GM12875 (cell line): ENCODE measurements around the gene ADGRF1.
"Not testable (repeated sequence)": the region's sequence is repeated elsewhere in the genome, so short reads cannot be mapped to it uniquely, and the experiment has no call there.

Source experiments
- H3K4me3 ChIP-seq: one replicate; pipeline ENCODE4 v1.5.1; 2011; ENCODE audit warnings: low read depth, low read length, control low read depth
- TF ChIP-seq, protein P1 (sequence below): IDR thresholded peaks from 2 replicates; pipeline ENCODE4 v1.5.1; 2011; ENCODE audit warnings: low read depth, mild to moderate bottlenecking, control low read depth, inconsistent platforms, low read length, moderate library complexity, borderline replicate concordance; ENCODE audit not compliant: insufficient read depth

The ADGRF1 gene

DNA sequence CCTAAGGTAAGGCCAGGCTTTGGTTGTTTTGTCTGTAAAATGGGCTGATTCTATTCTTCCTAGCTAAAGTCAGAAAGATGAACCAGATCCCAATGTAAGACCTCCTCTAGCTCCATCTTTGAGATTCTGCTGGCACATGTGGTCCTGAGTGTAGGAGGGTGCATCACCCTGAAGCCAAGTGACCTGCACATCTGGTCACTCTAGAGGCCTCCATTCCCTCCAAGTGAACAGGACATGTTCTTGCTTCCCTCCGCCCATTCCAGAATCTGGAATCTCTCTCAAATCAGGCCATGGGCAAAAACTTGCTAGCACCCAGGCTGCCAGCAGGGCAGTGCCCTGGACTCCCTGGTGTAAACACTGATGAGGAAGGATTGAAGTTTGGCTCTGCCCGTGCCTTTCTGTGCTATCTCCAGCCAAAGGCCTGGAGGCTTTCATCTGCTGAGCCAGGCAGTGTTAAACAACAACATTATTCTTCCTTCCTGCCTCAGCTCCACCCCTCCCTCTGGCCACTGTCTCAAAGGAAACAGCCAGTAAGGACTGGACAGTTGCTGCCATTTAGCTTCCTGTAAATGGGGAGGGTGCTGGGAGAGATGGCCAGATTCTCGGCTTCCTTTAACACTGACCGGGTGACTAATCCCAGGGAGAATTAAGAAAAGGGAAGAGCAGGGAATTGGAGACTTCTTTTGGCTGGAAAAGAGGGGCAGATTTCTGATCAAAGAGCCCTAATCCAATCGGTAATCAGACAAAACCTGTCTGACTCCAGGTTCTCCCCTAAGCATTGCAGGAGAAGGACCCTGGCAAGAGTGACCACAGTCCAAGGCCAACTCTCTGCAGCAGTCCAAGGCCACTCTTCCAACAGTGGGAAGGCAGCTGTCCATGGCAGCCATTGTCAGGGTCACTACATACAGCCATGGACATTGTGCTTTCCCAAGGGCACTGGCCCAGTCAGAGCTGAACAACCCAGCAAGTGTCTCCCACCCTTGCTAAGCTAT is 19.5 kb upstream of the ADGRF1 start:
- no peak overlapping the region for H3K4me3 ChIP-seq
- TF ChIP-seq, protein P1, sequence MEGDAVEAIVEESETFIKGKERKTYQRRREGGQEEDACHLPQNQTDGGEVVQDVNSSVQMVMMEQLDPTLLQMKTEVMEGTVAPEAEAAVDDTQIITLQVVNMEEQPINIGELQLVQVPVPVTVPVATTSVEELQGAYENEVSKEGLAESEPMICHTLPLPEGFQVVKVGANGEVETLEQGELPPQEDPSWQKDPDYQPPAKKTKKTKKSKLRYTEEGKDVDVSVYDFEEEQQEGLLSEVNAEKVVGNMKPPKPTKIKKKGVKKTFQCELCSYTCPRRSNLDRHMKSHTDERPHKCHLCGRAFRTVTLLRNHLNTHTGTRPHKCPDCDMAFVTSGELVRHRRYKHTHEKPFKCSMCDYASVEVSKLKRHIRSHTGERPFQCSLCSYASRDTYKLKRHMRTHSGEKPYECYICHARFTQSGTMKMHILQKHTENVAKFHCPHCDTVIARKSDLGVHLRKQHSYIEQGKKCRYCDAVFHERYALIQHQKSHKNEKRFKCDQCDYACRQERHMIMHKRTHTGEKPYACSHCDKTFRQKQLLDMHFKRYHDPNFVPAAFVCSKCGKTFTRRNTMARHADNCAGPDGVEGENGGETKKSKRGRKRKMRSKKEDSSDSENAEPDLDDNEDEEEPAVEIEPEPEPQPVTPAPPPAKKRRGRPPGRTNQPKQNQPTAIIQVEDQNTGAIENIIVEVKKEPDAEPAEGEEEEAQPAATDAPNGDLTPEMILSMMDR: no peak

DNA sequence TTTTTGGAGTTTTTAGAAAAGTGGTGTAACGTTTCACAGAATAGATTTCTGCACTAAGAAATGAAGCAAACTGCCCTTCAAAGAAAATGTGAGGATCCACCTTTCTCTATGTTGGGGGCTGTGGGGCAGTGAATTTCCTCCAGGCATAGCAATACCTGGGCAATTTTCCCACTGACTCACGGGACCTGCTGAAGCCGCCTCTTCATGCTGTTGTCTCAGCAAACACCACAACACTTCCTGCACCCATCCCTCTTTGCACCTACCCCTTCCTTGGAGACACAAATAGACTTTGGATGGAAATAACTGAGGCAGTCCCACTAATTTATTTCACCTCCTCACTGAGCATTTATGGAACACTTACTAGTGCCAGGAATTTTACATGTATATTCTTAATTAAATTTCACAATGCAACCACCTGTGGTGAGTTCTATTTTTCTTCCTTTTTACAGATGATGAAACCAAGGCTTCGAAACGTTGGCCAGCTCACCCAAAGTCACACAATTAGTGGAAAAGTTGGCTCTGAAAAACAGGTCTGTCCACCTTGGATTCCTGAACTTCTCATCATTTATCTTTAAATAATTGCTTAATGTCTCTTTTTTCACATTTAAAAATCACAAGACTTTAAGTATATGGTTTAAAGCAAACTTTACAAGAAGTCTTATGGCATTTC is 17.2 kb upstream of the ADGRF1 start:
- TF ChIP-seq, protein P1: no peak

DNA sequence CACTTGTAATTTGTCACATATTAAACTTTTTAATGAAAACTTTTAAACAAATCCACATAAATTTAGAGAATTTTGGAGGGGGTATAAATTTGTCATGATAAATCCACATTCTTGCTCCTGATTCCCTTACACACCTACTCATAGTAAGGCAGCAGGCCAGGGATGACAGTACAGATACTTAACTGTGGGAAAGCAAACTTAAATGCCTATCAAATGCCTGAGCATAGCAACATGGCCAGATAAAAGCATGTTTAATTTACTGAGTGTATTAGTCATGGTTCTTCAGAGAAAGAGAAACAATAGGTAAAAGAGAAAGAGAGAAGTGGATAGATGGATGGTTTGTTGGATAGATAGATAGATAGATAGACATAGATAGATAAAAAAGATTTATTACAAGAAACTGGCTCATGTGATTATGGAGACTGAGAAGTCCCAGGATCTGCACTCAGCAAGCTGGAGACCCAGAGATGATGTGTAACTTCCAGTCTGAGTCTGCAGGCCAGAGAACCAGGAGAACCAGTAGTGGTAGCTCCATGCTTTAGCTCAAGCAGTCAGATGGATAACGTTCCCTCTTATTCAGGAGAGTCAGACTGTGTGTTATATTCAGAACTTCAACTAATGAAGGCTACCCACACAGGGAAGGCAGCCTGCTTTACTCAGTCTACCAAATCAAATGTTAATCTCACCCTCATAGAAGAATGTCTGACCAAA is 15.9 kb upstream of the ADGRF1 start:
- H3K4me3 ChIP-seq: no peak overlapping the region
- TF ChIP-seq, protein P1: no peak

More for the DNA sequence above, 17.2 kb upstream of the ADGRF1 start:
- H3K4me3 ChIP-seq: no peak overlapping the region

DNA sequence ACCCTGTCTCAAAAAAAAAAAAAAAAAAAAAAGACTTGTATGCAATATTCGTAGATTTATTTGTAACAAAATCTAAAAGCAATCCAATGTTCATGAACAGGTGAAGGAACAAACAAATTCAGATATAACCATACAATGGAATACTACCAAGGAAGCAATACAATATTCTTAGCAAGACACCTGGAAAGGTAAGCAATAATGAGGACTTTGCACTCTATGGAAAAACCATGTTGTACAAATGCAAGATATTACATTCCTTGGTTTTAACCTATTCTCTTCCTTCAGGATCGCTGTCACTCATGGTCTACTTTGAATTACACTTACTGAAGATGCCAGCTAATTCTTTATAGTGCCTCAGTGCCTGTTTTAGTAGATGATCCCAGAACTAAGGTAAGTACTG is 14.7 kb upstream of the ADGRF1 start:
- no peak overlapping the region for H3K4me3 ChIP-seq
- TF ChIP-seq, protein P1: no peak

DNA sequence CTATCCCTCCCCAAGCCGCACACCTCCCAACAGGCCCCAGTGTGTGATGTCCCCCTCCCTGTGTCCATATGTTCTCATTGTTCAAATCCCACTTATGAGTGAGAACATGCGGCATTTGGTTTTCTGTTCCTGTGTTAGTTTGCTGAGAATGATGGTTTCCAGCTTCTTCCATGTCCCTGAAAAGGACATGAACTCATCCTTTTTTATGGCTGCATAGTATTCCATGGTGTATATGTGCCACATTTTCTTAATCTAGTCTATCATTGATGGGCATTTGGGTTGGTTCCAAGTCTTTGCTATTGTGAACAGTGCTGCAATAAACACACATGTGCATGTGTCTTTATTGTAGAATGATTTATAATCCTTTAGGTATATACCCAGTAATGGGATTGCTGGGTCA is 12.2 kb upstream of the ADGRF1 start:
- H3K4me3 ChIP-seq: not testable (repeated sequence)

DNA sequence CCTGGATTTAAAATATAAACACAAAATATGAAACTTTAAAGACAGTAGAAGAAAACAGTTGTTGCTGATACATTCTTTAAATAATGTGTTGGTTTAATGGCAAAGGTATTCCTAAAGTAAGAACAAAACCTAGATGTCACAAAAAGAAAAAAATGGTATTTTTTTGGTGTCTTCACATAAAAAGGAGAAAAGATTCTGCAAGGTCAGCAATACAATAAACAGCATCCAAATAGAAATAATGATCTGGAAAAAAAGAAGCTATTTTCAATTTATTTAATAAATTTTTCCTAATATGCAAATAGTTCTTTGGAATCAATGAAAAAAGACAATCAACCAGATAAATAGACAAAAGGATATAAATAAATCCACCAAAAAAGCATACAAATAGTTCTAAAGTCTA is 6.5 kb upstream of the ADGRF1 start:
- H3K4me3 ChIP-seq: no peak overlapping the region
- TF ChIP-seq, protein P1: no peak

DNA sequence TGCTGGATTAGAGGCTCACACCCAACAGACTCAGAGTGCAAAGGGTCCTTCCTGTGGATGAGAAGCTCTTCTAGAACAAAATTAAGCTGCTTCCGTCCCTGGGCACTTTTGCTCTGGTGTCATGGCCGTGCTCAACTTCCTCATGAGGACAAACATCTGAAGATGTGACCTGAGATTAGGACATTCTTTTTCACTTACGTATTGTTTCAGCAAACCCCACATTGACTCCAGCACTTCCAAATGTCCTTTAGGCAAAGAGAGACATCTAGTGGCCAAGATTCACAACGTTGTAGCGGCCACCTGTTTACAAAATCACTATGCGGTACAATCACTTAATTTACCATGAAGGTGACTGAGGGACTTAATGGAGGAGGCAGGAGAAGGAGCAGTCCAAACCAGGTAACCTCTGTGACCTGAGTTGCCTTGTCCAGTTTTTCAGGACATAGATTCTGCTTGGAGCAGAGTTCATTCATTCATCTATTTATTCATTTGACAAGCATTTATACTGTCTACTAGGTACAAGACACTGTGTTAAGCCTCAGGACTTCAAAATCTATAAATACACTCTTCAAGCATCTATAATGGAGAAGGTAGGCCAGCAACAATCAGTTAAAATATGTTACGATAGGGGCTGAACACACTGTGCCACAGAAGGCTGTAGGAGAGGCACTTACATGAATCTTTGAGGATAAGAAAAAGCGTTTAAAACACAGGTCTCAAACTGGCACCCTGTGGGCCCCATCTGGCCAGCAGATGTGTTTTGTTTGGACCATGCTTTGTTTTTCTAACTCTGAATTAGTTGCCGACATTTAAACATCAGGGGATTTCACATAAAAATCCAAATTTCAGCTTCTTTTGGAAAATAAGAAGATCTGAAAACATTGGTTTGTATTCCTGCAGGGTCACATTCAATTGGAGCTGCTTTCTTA is 5.6 kb upstream of the ADGRF1 start:
- no peak overlapping the region for H3K4me3 ChIP-seq
- TF ChIP-seq, protein P1: peak; percentile 68
